GM12875 (cell line): Measurements from ENCODE around the gene NECTIN4.

Source experiments
- H3K4me3 ChIP-seq: one replicate; pipeline ENCODE4 v1.5.1; 2011; ENCODE audit warnings: low read depth, low read length, control low read depth
- TF ChIP-seq, protein P1 (sequence below): IDR thresholded peaks from 2 replicates; pipeline ENCODE4 v1.5.1; 2011; ENCODE audit warnings: low read depth, mild to moderate bottlenecking, control low read depth, inconsistent platforms, low read length, moderate library complexity, borderline replicate concordance; ENCODE audit not compliant: insufficient read depth

Gene NECTIN4

GRCh38 chr1:161073474-161074121 lies 15.8 kb downstream of the NECTIN4 start:
- TF ChIP-seq, protein P1, sequence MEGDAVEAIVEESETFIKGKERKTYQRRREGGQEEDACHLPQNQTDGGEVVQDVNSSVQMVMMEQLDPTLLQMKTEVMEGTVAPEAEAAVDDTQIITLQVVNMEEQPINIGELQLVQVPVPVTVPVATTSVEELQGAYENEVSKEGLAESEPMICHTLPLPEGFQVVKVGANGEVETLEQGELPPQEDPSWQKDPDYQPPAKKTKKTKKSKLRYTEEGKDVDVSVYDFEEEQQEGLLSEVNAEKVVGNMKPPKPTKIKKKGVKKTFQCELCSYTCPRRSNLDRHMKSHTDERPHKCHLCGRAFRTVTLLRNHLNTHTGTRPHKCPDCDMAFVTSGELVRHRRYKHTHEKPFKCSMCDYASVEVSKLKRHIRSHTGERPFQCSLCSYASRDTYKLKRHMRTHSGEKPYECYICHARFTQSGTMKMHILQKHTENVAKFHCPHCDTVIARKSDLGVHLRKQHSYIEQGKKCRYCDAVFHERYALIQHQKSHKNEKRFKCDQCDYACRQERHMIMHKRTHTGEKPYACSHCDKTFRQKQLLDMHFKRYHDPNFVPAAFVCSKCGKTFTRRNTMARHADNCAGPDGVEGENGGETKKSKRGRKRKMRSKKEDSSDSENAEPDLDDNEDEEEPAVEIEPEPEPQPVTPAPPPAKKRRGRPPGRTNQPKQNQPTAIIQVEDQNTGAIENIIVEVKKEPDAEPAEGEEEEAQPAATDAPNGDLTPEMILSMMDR = no peak

DNA sequence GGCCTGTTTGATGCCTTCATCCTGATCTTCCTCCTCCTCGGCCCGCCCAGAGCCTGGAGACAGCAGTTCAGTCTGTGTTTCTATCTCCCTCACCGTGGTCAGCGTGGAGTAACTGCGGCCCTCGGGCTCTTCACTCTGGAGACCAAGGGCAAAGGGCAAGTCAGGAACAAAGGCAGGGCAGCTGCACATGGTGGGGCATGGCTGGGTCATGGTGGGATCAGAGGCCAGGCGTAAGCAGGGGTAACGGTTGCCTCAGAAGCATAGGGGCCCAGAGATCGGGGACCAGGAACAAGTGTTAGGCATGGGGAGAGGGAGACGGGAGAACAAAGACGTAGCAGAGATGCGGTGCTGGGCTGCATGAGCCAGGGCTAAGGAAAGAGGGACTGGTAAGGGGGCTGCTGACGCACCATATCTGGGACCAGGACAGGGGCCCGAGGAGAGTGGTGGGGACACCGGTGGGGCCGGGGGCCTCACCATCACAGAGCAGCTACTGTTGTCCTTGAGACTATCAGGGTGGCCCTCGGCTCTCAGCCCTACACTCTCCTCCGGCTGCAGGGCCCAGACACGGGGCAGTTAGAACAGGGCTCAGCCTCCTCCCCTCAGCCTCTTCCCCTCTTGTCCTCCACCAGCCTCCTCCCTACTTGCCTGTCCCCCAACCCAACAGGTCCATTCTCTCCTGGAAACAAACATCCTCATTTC lies 16.5 kb downstream of the NECTIN4 start:
- no peak overlapping the region for H3K4me3 ChIP-seq
- TF ChIP-seq, protein P1 = no peak

More at GRCh38 chr1:161073474-161074121, 15.8 kb downstream of the NECTIN4 start:
- H3K4me3 ChIP-seq = no peak overlapping the region

GRCh38 chr1:161071886-161072371 lies 17.4 kb downstream of the NECTIN4 start:
- no peak overlapping the region for H3K4me3 ChIP-seq
- TF ChIP-seq, protein P1 = peak; percentile 76

DNA sequence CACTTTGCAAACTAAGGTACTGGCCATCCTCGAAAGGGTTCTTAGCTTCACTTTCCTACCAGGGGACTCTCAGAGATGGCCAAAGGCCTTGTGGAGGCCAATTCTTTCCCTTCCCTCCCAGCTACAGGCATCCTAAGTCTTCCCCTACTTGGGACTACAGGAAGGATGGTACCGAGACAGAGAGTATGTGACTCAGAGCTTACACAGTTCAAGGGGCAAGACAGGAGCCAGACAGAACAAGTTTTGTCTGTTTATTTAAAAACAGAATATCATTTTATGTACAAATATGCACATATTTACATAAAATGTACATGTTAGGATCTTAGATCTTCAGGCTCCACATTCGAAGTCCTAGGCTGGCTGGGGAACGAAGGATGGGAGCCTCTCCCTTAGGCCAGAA lies 18.6 kb downstream of the NECTIN4 start:
- H3K4me3 ChIP-seq = no peak overlapping the region
- TF ChIP-seq, protein P1 = no peak

- TF ChIP-seq, protein P1 = no peak
- peak within 1 kb of the TSS; percentile 98 for H3K4me3 ChIP-seq
Observed at GRCh38 chr1:161069731-161070270, 19.6 kb downstream of the NECTIN4 start, which contains the start of gene ARHGAP30. ARHGAP30 (minus strand) TSS chr1:161069891; CDS start chr1:161069624, 267 bp downstream.

DNA sequence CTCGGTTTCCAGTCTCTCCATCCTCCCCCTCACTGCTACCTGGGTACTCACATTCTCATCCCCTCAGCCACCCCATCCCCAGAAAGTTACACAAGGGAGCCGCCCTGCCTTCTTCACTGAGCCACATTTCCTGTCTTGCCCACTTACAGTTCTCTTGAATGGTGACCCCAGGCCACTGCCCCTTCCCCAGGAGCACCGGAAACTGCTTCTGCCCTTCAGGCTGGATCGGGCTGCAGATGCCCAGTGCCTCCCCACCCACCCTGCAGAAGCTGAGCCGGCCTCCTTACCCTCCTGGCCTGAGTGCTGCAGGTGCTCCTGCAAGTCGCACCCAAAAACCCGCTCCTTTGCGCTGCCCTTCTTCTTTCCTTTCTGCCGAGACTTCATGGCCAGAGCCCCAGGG lies 20.1 kb downstream of the NECTIN4 start:
- TF ChIP-seq, protein P1 = no peak
- peak overlapping the region; percentile 98 for H3K4me3 ChIP-seq
